Measurements from ENCODE around the gene INTS1.

GRCh38 chr7:1468203-1468602 is 36.0 kb downstream of the INTS1 start:
- TF ChIP-seq EZH2 (IDR thresholded peaks at IDR 0.05) (no peak), POLR2AphosphoS5 (IDR thresholded peaks at IDR 0.05; ENCODE audit: borderline replicate concordance, low read depth, low read length) (no peak)
